ENCODE results near the gene PHF21A. TPM values are rescaled to one million over a fixed set of nuclear protein-coding genes. Genes with fewer than 3 reads are reported as not detected.

Gene PHF21A
- total and polyA plus RNA-seq, 10 of the 15 experiments (the other 5 are each of a cell fraction or from before 2014, with no cell fraction given) = 2.6 to 37.2 (median 16.0) TPM

DNA sequence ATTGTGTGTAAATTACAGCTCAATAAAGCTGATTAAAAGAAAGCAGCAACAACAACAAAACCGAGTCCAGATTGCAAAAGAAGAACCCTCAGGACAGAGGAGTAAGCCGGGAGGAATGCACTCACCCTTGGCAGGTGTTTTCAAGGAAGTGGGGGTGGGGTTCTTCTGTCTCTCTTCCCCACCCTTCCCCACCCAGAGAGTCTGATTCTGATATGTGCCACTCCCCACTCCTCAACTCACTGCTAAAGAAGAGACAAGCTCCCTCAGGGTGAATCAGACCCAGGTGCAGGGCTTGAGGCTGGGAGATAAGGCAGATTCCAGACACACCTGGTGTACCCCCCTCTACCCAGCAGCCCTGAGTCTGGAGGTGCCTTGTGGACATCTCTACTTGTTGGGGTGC is 38.4 kb upstream of the PHF21A start (continued):
- TF ChIP-seq GATAD2B (conservative IDR thresholded peaks at IDR 0.05; ENCODE audit: low read depth) = no peak
- TF ChIP-seq RELA (IDR thresholded peaks at IDR 0.05; ENCODE audit: borderline replicate concordance, partially characterized antibody) = no peak
- TF ChIP-seq SMAD1 (IDR thresholded peaks at IDR 0.05; ENCODE audit: low read depth, partially characterized antibody) = no peak

GRCh38 chr11:46149826-46150225 is 28.6 kb upstream of the PHF21A start:
- FAIRE-seq (no peak), ATAC-seq (no peak), DNase-seq (ENCODE audit: low read depth, low spot score) (no peak)
- Histone ChIP-seq H2AFZ (ENCODE audit: control insufficient read depth, low read depth, low read length) (no peak overlapping the region), H3K9ac (ENCODE audit: control insufficient read depth, insufficient read depth, low read length) (no peak overlapping the region), H3K9me3 (replicated peaks; ENCODE audit: control insufficient read depth, insufficient read depth, low read length) (no peaks in the 10 kb centered on the region), H3K27me3 (replicated peaks in 1 of 2; ENCODE audit: control insufficient read depth in 2 of 2, insufficient read depth in 2 of 2, low read length in 1 of 2) (no peaks in the 10 kb centered on the region), H4K20me1 (ENCODE audit: control insufficient read depth, insufficient read depth) (no peaks in the 10 kb centered on the region), H3K27ac (ENCODE audit: control insufficient read depth, insufficient read depth) (no peak overlapping the region), H3K36me3 (ENCODE audit: control insufficient read depth in 2 of 2, insufficient read depth in 2 of 2, low read length in 1 of 2) (no peaks in the 10 kb centered on the region), H3K79me2 (ENCODE audit: control insufficient read depth, insufficient read depth, low read length) (no peaks in the 10 kb centered on the region), H3K4me3 (no peak overlapping the region), H3K4me2 (ENCODE audit: control insufficient read depth, insufficient read depth) (no peak overlapping the region), H3K4me1 (ENCODE audit: control insufficient read depth, insufficient read depth, low read length) (no peaks in the 10 kb centered on the region)
- TF ChIP-seq ZZZ3 (IDR thresholded peaks at IDR 0.05; ENCODE audit: control insufficient read depth, insufficient read length, low read depth) (no peak), TBL1XR1 (IDR thresholded peaks at IDR 0.05; ENCODE audit: low read depth, low read length) (no peak), RAD51 (IDR thresholded peaks at IDR 0.05) (no peak), JUNB (IDR thresholded peaks at IDR 0.05) (no peak), NFIC (IDR thresholded peaks at IDR 0.05; ENCODE audit: low read depth, low read length) (no peak), ZNF274 (IDR thresholded peaks at IDR 0.05; ENCODE audit: insufficient read depth, insufficient read length) (no peak), ZBED1 (IDR thresholded peaks at IDR 0.05; ENCODE audit: borderline replicate concordance) (no peak), HSF1 (IDR thresholded peaks at IDR 0.05; ENCODE audit: low read depth, low read length) (no peak), NR2F1 (conservative IDR thresholded peaks at IDR 0.05) (no peak), JUND (IDR thresholded peaks at IDR 0.05; ENCODE audit: low read depth, low read length) (no peak), POLR2AphosphoS5 (IDR thresholded peaks at IDR 0.05; ENCODE audit: low read length) (no peak), RUNX3 (IDR thresholded peaks at IDR 0.05; ENCODE audit: low read length) (no peak), RBBP5 (conservative IDR thresholded peaks at IDR 0.05) (no peak), MYC (IDR thresholded peaks at IDR 0.05; ENCODE audit: insufficient read depth, insufficient read length, insufficient replicate concordance, low read length, severe bottlenecking) (no peak)
- TF ChIP-seq, protein P1, sequence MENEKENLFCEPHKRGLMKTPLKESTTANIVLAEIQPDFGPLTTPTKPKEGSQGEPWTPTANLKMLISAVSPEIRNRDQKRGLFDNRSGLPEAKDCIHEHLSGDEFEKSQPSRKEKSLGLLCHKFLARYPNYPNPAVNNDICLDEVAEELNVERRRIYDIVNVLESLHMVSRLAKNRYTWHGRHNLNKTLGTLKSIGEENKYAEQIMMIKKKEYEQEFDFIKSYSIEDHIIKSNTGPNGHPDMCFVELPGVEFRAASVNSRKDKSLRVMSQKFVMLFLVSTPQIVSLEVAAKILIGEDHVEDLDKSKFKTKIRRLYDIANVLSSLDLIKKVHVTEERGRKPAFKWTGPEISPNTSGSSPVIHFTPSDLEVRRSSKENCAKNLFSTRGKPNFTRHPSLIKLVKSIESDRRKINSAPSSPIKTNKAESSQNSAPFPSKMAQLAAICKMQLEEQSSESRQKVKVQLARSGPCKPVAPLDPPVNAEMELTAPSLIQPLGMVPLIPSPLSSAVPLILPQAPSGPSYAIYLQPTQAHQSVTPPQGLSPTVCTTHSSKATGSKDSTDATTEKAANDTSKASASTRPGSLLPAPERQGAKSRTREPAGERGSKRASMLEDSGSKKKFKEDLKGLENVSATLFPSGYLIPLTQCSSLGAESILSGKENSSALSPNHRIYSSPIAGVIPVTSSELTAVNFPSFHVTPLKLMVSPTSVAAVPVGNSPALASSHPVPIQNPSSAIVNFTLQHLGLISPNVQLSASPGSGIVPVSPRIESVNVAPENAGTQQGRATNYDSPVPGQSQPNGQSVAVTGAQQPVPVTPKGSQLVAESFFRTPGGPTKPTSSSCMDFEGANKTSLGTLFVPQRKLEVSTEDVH (IDR thresholded peaks at IDR 0.05; ENCODE audit: low read depth, partially characterized antibody) = no peak
- ChIA-PET RAD21 (ENCODE audit: unreplicated experiment) (no interaction called here), SMC1A (ENCODE audit: uncharacterized antibody, unreplicated experiment) (no interaction called here), CTCF (no interaction called here), POLR2A (no interaction called here)
- in situ Hi-C loops (cut with MboI) = no loop called here
- BruUV-seq (replicated peaks) = no TSS peak
- intact Hi-C loops (cut with micrococcal nuclease; ENCODE audit: unreplicated experiment) = no loop called here
- 50% methylated on average over 4 of the region's 4 CpGs for WGBS (ENCODE audit: insufficient coverage, insufficient replicate concordance, low lambda C conversion rate, missing lambda C conversion rate)

Data from GM12878 (cell line).